ENCODE data around the gene TTC9B. TPM values are rescaled to one million over a fixed set of nuclear protein-coding genes. Genes with fewer than 3 reads are reported as not detected.

TTC9B gene
- total RNA-seq, 4 donors from 2014 or later = not detected

DNA sequence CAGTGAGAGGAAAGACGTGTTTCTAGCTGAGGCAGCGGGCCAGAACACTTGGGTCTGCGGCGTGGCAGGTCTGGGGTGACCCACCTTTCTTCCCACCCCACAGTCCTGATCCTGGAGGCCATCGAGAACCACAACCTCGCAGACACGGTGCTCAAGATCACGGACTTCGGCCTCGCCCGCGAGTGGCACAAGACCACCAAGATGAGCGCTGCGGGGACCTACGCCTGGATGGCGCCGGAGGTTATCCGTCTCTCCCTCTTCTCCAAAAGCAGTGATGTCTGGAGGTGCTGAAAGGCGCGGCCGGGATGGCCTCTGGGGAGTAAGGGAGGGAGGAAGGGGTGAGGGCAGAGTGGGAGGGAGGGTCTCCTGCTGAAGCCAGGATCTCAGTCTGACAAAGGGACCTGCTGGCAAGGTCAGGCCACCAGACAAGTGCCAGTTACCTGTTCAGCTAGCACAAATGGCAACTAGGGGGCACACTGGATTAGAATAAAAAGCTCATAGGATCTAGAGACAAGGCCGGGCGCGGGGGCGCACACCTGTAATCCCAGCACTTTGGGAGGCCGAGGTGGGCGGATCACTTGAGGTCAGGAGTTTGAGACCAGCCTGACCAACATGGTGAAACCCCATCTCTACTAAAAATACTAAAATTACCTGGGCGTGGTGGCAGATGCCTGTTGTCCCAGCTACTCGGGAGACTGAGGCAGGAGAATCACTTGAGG is 19.8 kb downstream of the TTC9B start:
- Histone ChIP-seq H3K27ac (no peak overlapping the region), H3K27me3 (no peaks in the 10 kb centered on the region), H3K4me1 (peaks cover 0 to 4% (median 0%) of the 10 kb centered on the region in 3 donors), H3K4me3 (no peak overlapping the region), H3K36me3 (peaks cover 0 to 31% (median 0%) of the 10 kb centered on the region in 3 donors), H3K9me3 (no peaks in the 10 kb centered on the region)
- DNase-seq = no peak
- intact Hi-C loops (cut with DNase I) = no loop called here
- 94% methylated on average over 14 to 26 of the region's 29 CpGs for WGBS, 2 donors
- TF ChIP-seq, protein P1, sequence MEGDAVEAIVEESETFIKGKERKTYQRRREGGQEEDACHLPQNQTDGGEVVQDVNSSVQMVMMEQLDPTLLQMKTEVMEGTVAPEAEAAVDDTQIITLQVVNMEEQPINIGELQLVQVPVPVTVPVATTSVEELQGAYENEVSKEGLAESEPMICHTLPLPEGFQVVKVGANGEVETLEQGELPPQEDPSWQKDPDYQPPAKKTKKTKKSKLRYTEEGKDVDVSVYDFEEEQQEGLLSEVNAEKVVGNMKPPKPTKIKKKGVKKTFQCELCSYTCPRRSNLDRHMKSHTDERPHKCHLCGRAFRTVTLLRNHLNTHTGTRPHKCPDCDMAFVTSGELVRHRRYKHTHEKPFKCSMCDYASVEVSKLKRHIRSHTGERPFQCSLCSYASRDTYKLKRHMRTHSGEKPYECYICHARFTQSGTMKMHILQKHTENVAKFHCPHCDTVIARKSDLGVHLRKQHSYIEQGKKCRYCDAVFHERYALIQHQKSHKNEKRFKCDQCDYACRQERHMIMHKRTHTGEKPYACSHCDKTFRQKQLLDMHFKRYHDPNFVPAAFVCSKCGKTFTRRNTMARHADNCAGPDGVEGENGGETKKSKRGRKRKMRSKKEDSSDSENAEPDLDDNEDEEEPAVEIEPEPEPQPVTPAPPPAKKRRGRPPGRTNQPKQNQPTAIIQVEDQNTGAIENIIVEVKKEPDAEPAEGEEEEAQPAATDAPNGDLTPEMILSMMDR (IDR thresholded peaks at IDR 0.05) = no peak
- TF ChIP-seq POLR2A (IDR thresholded peaks at IDR 0.05) = no peak

GRCh38 chr19:40193587-40193849 is 24.7 kb downstream of the TTC9B start:
- H3K9me3 ChIP-seq = no peaks in the 10 kb centered on the region
- H3K4me1 ChIP-seq = peaks cover 12 to 35% (median 20%) of the 10 kb centered on the region in 3 donors
- H3K27ac ChIP-seq = no peak overlapping the region
- intact Hi-C loops (cut with DNase I) = no loop called here
- TF ChIP-seq, protein P1 (IDR thresholded peaks at IDR 0.05) = no peak
- TF ChIP-seq POLR2A (IDR thresholded peaks at IDR 0.05) = no peak
- H3K27me3 ChIP-seq = no peaks in the 10 kb centered on the region
- no peak overlapping the region for H3K4me3 ChIP-seq
- 88% methylated on average over 3 of the region's 3 CpGs for WGBS, 2 donors
- DNase-seq = no peak
- peaks cover 0 to 4% (median 0%) of the 10 kb centered on the region in 3 donors for H3K36me3 ChIP-seq

GRCh38 chr19:40192758-40193586 is 25.2 kb downstream of the TTC9B start:
- Histone ChIP-seq H3K27me3 (no peaks in the 10 kb centered on the region), H3K9me3 (no peaks in the 10 kb centered on the region), H3K27ac (no peak overlapping the region), H3K36me3 (no peaks in the 10 kb centered on the region), H3K4me3 (peak overlapping the region in 2 of 4 donors; percentile 66 to 80), H3K4me1 (peaks cover 12 to 35% (median 20%) of the 10 kb centered on the region in 3 donors)
- no peak for DNase-seq
- WGBS, 2 donors = 83 to 86% methylated on average over 5 of the region's 5 CpGs
- no peak for TF ChIP-seq POLR2A (IDR thresholded peaks at IDR 0.05)
- TF ChIP-seq, protein P1 (IDR thresholded peaks at IDR 0.05) = no peak
- intact Hi-C loops (cut with DNase I) = no loop called here

- peaks cover 12 to 35% (median 20%) of the 10 kb centered on the region in 3 donors for H3K4me1 ChIP-seq
- no peaks in the 10 kb centered on the region for H3K27me3 ChIP-seq
- no peak for TF ChIP-seq POLR2A (IDR thresholded peaks at IDR 0.05)
- TF ChIP-seq, protein P1 (IDR thresholded peaks at IDR 0.05) = no peak
- 0 to 40% methylated on average over 1 to 2 of the region's 62 CpGs for WGBS, 2 donors
- H3K9me3 ChIP-seq = no peaks in the 10 kb centered on the region
- no peak for DNase-seq
- H3K27ac ChIP-seq = peak overlapping the region; percentile 70 to 96 (median 89)
- peak overlapping the region; percentile 66 to 85 (median 76) for H3K4me3 ChIP-seq
- intact Hi-C loops (cut with DNase I) = no loop called here
- no peaks in the 10 kb centered on the region for H3K36me3 ChIP-seq
Measured at GRCh38 chr19:40191836-40192646, 26.1 kb downstream of the TTC9B start.

Measured in esophagus squamous epithelium (tissue), 5 donors.